ENCODE measurements around the gene BBS12. TPM values are rescaled to one million over a fixed set of nuclear protein-coding genes. Genes with fewer than 3 reads are reported as not detected.

Gene BBS12
- total and polyA plus RNA-seq, 2 donors (not counting 3 experiments of a cell fraction or from before 2014, with no cell fraction given) = 0.91 to 2.3 TPM

DNA sequence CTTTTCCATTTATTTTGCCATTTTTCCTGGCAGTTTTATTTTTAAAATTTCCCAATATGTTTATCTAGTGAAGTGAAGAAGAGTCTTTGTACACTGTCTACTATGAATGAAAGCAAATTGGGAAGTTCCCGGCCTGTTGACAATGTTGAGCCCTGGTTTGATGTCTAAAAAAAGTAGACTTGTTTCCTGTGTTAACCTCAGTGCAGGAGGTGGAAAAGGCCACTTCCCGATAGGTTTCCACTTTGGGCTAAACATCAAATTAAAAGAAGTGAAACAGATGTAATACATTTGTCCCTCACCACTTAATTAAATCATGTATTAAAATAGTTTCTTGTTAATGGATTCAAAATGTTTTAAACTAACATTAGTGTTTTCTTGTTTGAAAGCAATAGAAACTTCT lies 30.0 kb downstream of the BBS12 start:
- H3K9ac ChIP-seq (replicated peaks; ENCODE audit: extremely low read depth, insufficient read depth, low read length) = no peak overlapping the region
- no TSS peak for BruUV-seq (replicated peaks)
- H3K4me1 ChIP-seq (ENCODE audit: control insufficient read depth, extremely low read depth, insufficient read depth, low read length) = peaks cover 16% of the 10 kb centered on the region
- H4K20me1 ChIP-seq (replicated peaks; ENCODE audit: control insufficient read depth, extremely low read depth, insufficient read depth, low read length) = no peaks in the 10 kb centered on the region
- H3K4me2 ChIP-seq (ENCODE audit: insufficient read depth, low read length) = no peak overlapping the region
- dilution Hi-C loops (cut with MboI; ENCODE audit: extremely low pct_ligation_motif_present, low sequenced_read_pairs) (loop anchor here (25.0 kb wide), 1 partner anchor 150 kb away; the partner anchor contains the start of gene NUDT6), intact Hi-C loops (cut with micrococcal nuclease) (no loop called here)
- H3K4me3 ChIP-seq (replicated peaks in 1 of 3; ENCODE audit: insufficient read depth in 1 of 3, low read depth in 1 of 3, low read length in 3 of 3) = no peak overlapping the region
- H3K27ac ChIP-seq (ENCODE audit: insufficient read depth, low read depth, low read length) = no peak overlapping the region
- ChIA-PET POLR2A (no interaction called here), CTCF (no interaction called here)
- H3K27me3 ChIP-seq (ENCODE audit: control insufficient read depth in 2 of 2, insufficient read depth in 2 of 2, low read length in 2 of 2) = no peaks in the 10 kb centered on the region
- H3K36me3 ChIP-seq (ENCODE audit: control insufficient read depth in 2 of 2, extremely low read depth in 1 of 2, insufficient read depth in 2 of 2, low read length in 2 of 2) = no peaks in the 10 kb centered on the region
- TF ChIP-seq POLR2AphosphoS5 (IDR thresholded peaks at IDR 0.05; ENCODE audit: insufficient read depth, low read depth, low read length) (no peak), POLR2A (IDR thresholded peaks at IDR 0.05; ENCODE audit: low read depth, low read length) (no peak), GATA2 (IDR thresholded peaks at IDR 0.05; ENCODE audit: insufficient read depth, insufficient read length, low read depth, low read length) (no peak), JUN (IDR thresholded peaks at IDR 0.05; ENCODE audit: borderline replicate concordance, insufficient read depth, insufficient read length, low read depth) (no peak), EZH2 (IDR thresholded peaks at IDR 0.05; ENCODE audit: borderline replicate concordance, low read depth, low read length, severe bottlenecking) (no peak), MYC (IDR thresholded peaks at IDR 0.05; ENCODE audit: low read depth, low read length) (no peak), CTCF (IDR thresholded peaks at IDR 0.05; ENCODE audit: extremely low read depth in 1 of 2, insufficient read depth in 1 of 2, low read depth in 1 of 2, low read length in 2 of 2) (no peak), FOS (IDR thresholded peaks at IDR 0.05; ENCODE audit: borderline replicate concordance, insufficient read depth, low read length) (no peak)
- TF ChIP-seq, protein P1, sequence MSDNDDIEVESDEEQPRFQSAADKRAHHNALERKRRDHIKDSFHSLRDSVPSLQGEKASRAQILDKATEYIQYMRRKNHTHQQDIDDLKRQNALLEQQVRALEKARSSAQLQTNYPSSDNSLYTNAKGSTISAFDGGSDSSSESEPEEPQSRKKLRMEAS (IDR thresholded peaks at IDR 0.05; ENCODE audit: insufficient read depth, insufficient read length) = no peak
- FAIRE-seq (no peak), DNase-seq (ENCODE audit: low read depth, low spot score) (no peak)
- H2AFZ ChIP-seq (ENCODE audit: low read depth, low read length) = no peak overlapping the region
- H3K9me3 ChIP-seq (replicated peaks; ENCODE audit: control insufficient read depth, insufficient read depth, low read length) = no peaks in the 10 kb centered on the region
- no peaks in the 10 kb centered on the region for H3K9me1 ChIP-seq (replicated peaks; ENCODE audit: control insufficient read depth, extremely low read depth, insufficient read depth, low read length)
- H3K79me2 ChIP-seq (ENCODE audit: control insufficient read depth, insufficient read depth, low read length) = no peaks in the 10 kb centered on the region

All from endothelial cell of umbilical vein (primary cell).